ENCODE results near the gene LRBA. TPM values are rescaled to one million over a fixed set of nuclear protein-coding genes. Genes with fewer than 3 reads are reported as not detected.

The LRBA gene
- total RNA-seq, 6 experiments from 2014 or later = 13.6 to 17.6 (median 15.0) TPM

GRCh38 chr4:150497612-150498011, 517.5 kb downstream of the LRBA start:
- H3K4me1 Mint-ChIP-seq (ENCODE audit: low read depth) = peaks cover 27% of the 10 kb centered on the region
- H3K4me3 Mint-ChIP-seq = no peak overlapping the region
- H3K36me3 Mint-ChIP-seq (ENCODE audit: low read depth) = peaks cover 6% of the 10 kb centered on the region; the same call in 1 of the 2 replicates
- H3K27me3 Mint-ChIP-seq (ENCODE audit: insufficient read depth) = peaks cover 2% of the 10 kb centered on the region; the same call in 1 of the 2 replicates
- DNase-seq = no peak
- no peaks in the 10 kb centered on the region; the same call in 1 of the 2 replicates for H3K9me3 Mint-ChIP-seq
- TF ChIP-seq, protein P1, sequence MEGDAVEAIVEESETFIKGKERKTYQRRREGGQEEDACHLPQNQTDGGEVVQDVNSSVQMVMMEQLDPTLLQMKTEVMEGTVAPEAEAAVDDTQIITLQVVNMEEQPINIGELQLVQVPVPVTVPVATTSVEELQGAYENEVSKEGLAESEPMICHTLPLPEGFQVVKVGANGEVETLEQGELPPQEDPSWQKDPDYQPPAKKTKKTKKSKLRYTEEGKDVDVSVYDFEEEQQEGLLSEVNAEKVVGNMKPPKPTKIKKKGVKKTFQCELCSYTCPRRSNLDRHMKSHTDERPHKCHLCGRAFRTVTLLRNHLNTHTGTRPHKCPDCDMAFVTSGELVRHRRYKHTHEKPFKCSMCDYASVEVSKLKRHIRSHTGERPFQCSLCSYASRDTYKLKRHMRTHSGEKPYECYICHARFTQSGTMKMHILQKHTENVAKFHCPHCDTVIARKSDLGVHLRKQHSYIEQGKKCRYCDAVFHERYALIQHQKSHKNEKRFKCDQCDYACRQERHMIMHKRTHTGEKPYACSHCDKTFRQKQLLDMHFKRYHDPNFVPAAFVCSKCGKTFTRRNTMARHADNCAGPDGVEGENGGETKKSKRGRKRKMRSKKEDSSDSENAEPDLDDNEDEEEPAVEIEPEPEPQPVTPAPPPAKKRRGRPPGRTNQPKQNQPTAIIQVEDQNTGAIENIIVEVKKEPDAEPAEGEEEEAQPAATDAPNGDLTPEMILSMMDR (IDR thresholded peaks at IDR 0.05) = no peak
- H3K27ac Mint-ChIP-seq = no peak overlapping the region

- Mint-ChIP-seq H3K27ac (no peak overlapping the region), H3K27me3 (ENCODE audit: insufficient read depth) (peaks cover 2% of the 10 kb centered on the region; the same call in 1 of the 2 replicates), H3K36me3 (ENCODE audit: low read depth) (no peaks in the 10 kb centered on the region), H3K4me1 (ENCODE audit: low read depth) (peaks cover 6% of the 10 kb centered on the region; the same call in 1 of the 2 replicates), H3K9me3 (no peaks in the 10 kb centered on the region), H3K4me3 (no peak overlapping the region)
- TF ChIP-seq, protein P1 (IDR thresholded peaks at IDR 0.05) = no peak
- no peak for DNase-seq
Observed at GRCh38 chr4:150495550-150495949, 519.5 kb downstream of the LRBA start.

GRCh38 chr4:150493851-150494250, 521.2 kb downstream of the LRBA start:
- Mint-ChIP-seq H3K27me3 (ENCODE audit: insufficient read depth) (peaks cover 2% of the 10 kb centered on the region; the same call in 1 of the 2 replicates), H3K4me3 (no peak overlapping the region), H3K36me3 (ENCODE audit: low read depth) (no peaks in the 10 kb centered on the region), H3K27ac (no peak overlapping the region), H3K4me1 (ENCODE audit: low read depth) (peaks cover 6% of the 10 kb centered on the region; the same call in 1 of the 2 replicates), H3K9me3 (no peaks in the 10 kb centered on the region)
- TF ChIP-seq, protein P1 (IDR thresholded peaks at IDR 0.05) = no peak
- no peak for DNase-seq

GRCh38 chr4:150491132-150492049, 523.7 kb downstream of the LRBA start:
- H3K4me1 Mint-ChIP-seq (ENCODE audit: low read depth) = peaks cover 6% of the 10 kb centered on the region; the same call in 1 of the 2 replicates
- H3K27ac Mint-ChIP-seq = no peak overlapping the region
- no peaks in the 10 kb centered on the region for H3K9me3 Mint-ChIP-seq

DNA sequence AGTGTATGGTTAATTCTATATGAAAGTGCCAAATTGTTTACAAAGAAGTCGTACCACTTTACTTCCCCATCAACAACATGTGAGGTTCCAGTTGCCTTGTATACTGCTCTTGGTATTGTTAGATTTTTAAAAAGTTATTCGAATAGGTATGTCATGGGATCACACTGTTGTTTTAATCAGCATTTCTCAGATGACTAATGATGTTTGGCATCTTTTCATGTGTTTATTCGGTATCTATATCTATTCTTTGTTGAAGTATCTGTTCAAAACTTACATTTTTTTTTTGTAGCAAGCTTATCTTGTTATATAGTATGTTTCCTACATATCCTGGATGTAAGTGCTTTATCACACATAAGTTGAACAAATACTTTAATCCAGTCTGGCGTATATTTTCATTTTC, 532.5 kb downstream of the LRBA start:
- H3K9me3 Mint-ChIP-seq = no peaks in the 10 kb centered on the region
- no peaks in the 10 kb centered on the region for H3K27me3 Mint-ChIP-seq (ENCODE audit: insufficient read depth)

More at GRCh38 chr4:150491132-150492049, 523.7 kb downstream of the LRBA start:
- no peak for DNase-seq
- TF ChIP-seq, protein P1 (IDR thresholded peaks at IDR 0.05) = no peak
- Mint-ChIP-seq H3K27me3 (ENCODE audit: insufficient read depth) (peaks cover 2% of the 10 kb centered on the region; the same call in 1 of the 2 replicates), H3K4me3 (no peak overlapping the region), H3K36me3 (ENCODE audit: low read depth) (no peaks in the 10 kb centered on the region)

More for the DNA sequence above, 532.5 kb downstream of the LRBA start:
- Mint-ChIP-seq H3K36me3 (ENCODE audit: low read depth) (no peaks in the 10 kb centered on the region; the same call in 1 of the 2 replicates), H3K4me1 (ENCODE audit: low read depth) (0 out of 2 replicates have a peak, but pooled peaks cover 6% of the 10 kb centered on the region), H3K4me3 (no peak overlapping the region), H3K27ac (no peak overlapping the region)
- TF ChIP-seq, protein P1 (IDR thresholded peaks at IDR 0.05) = no peak
- DNase-seq = no peak

All from HFFc6 (cell line).